GM18498 (cell line): Measurements from ENCODE around the gene SFXN1.

Experiments
- ATAC-seq: cut with Tn5 transposase; IDR thresholded peaks from one replicate; pipeline ENCODE4 v1.9.1; 2021; ENCODE audit warnings: mild to moderate bottlenecking, moderate library complexity; ENCODE audit not compliant: unreplicated experiment

SFXN1 gene

DNA sequence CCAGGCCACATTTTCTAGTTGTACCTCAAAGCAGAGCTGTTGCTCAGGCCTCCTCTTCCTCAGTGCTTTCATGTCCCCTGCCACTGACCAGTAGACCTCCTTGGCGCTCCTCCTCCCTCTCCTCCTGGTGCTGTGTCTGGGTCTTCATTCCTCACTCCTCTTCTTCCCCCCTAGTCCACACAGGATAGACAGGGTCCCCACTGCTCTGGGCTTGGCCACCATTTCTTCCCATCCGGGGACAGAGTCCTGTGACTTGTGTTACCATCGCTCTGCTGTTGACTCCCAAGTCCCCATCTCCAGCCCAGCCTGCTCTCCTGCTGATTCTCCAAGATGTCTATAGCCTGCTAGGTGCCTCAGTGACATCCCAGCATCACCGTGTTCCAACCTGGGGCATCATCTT is 91.3 kb downstream of the SFXN1 start:
- ATAC-seq: no peak

DNA sequence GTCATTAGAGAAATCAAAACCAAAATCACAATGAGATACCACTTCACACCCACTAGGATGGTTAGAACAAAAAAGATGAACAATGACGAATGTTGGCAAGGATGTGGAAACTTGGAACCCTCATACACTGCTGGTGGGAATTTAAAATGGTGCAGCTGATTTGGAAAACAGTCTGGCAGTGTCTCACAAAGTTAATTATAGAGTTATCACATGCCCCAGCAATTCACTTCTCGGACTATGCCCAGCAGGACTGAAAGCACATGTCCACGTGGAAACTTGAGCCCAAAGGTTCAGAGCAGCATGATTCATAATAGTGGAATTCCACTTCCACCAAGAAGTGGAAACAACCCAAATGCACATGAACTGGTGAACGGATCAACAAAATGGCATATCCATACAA is 94.5 kb downstream of the SFXN1 start:
- ATAC-seq: no peak

DNA sequence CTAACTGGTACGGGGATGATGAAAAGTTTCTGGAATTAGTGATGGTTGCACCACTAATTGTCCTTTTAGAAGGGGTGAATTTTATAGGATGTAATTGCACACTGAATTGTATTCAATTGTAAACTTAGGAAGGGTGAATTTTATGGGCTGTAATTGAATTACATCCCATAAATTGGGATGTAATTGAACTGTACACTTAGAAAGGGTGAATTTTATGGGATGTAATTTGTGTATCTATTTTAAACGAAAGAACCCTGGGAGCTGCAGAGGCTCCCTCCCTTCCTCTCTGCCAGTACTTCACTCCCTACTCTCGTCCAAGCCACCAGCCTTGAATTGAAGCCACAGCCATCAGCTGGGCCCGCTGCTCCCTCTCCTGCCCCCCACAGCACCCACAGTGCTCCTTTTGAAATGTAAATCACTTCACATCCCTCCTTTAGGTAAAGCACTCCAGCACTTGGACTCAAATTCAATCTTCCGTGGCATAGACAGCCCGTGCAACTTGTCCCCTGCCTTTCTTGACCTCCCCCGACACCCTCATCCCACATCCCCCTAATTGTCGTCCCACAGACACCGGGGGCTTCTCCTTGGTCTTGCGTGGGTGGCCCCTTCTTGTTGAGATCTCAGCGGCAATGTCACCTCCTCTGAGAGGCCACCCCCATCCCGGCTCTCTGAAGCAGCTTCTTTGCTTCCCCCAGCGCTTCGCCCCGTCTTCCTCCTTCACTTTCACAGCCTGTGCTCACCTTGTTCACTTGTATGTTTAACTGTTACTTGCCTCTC is 95.3 kb downstream of the SFXN1 start:
- no peak for ATAC-seq

DNA sequence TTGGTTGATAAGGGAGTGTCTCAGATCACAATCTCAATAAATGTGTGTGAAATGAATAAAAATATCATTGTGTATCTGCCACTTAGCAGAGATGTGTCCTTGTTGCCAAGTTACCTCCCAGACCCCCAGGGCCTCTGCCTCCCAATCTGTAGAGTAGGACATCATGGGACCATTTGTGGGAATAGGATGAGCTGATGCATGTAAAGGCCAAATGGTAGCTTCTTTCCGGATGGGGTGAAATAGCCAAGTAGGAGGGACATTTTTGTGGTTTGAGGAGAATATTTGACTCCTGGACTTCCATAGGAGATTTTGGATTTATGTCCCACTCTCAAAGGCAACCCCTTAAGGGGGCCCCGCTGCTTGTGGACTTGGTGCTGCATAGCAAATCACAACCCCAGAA is 96.9 kb downstream of the SFXN1 start:
- ATAC-seq: no peak

DNA sequence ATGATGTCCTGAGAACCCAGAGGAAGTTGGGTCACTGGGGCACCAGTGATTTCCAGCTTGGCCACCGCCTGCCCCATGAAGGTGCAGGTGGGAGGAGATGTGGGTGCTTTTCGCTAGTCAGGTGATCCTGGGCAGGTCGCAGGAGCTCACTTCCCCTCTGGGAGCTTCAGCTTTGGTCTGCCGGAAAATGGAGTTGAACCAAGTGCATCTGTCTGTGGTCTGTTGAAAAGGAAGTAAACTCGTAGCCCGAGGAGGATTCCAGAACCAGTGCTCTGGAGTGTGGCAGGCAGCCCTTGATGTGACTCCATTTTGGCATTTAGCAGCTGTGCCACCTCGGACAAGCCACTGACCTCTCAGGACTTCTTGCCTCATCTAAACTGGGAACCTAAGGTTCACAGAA is 97.7 kb downstream of the SFXN1 start:
- ATAC-seq: no peak

DNA sequence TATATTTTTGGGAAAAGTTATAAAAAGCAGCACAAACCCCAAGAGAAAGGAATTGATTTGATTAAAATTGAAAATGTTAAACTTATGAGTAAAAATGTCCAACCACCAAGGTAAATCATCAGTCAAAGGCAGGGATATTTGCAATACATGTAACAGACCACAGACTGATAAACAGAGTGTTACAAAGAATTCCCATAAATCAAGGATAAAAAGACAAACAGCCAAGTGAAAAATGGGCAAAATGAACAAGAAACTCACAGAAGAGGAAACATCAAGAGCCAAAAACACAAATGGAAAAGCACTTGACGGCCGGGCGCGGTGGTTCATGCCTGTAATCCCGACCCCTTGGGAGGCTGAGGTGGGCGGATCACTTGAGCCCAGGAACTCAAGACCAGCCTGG is 98.2 kb downstream of the SFXN1 start:
- no peak for ATAC-seq
